K562 (cell line): ENCODE data around the gene DELE1. TPM values are rescaled to one million over a fixed set of nuclear protein-coding genes. Genes with fewer than 3 reads are reported as not detected.

Experiments
- CCNT2 ChIP-seq: IDR thresholded peaks from 2 replicates; pipeline ENCODE4 v1.6.1; 2011; ENCODE audit warnings: borderline replicate concordance, low read depth, mild to moderate bottlenecking, moderate library complexity, mixed read lengths, low read length; ENCODE audit not compliant: insufficient read length; ENCODE audit errors: extremely low read depth
- E2F3 ChIP-seq: fragments of 250-450 bp; sonication (Bioruptor Pico); IDR thresholded peaks from 2 replicates; pipeline ENCODE4 v1.4.0; 2020; ENCODE audit warnings: mild to moderate bottlenecking
- FOXK2 ChIP-seq, 2 experiments: fragments of 450-650 bp; IDR thresholded peaks in 1 of 2; conservative IDR thresholded peaks in 1 of 2; 2 replicates each; pipeline ENCODE4 v1.6.1; 2016; ENCODE audit warnings: low read depth in 2 of 2, mild to moderate bottlenecking in 1 of 2
- HCFC1 ChIP-seq: IDR thresholded peaks from 2 replicates; pipeline ENCODE4 v1.6.1; 2012; ENCODE audit warnings: low read depth, low read length, improper control_type of control experiment
- KLF6 ChIP-seq: fragments of 250-450 bp; sonication (Bioruptor Pico); IDR thresholded peaks from 2 replicates; pipeline ENCODE4 v1.4.0; 2020; ENCODE audit warnings: mild to moderate bottlenecking, moderate library complexity, borderline replicate concordance
- LARP7 ChIP-seq: fragments of 450-650 bp; IDR thresholded peaks from 2 replicates; pipeline ENCODE4 v1.6.1; 2016
- MCM2 ChIP-seq: fragments of 450-650 bp; IDR thresholded peaks from 2 replicates; pipeline ENCODE4 v1.6.1; 2017; ENCODE audit warnings: low read depth, mild to moderate bottlenecking
- NR4A1 ChIP-seq, 2 experiments: fragments of 250-450 bp in 1 of 2; fragments of 450-650 bp in 1 of 2; sonication (Bioruptor Pico) in 1 of 2; IDR thresholded peaks; 2 replicates each; pipeline versions ENCODE4 v1.4.0 to v1.6.1; 2016 to 2020; ENCODE audit warnings: mild to moderate bottlenecking in 2 of 2, missing compliant biosample characterization in 1 of 2, missing genetic modification characterization in 1 of 2, moderate library complexity in 1 of 2
- PKNOX1 ChIP-seq: fragments of 450-650 bp; IDR thresholded peaks from 2 replicates; pipeline ENCODE4 v1.6.1; 2016
- RBM39 ChIP-seq: fragments of 200-400 bp; formaldehyde crosslinking; optimal IDR thresholded peaks from 2 replicates; pipeline ENCODE3; 2018; ENCODE audit warnings: low read depth, low read length
- SMC3 ChIP-seq: conservative IDR thresholded peaks from 2 replicates; pipeline ENCODE4 v1.6.1; 2011; ENCODE audit warnings: low read depth, low read length, improper control_type of control experiment; ENCODE audit not compliant: insufficient read depth
- SREBF1 ChIP-seq: fragments of 150-350 bp; IDR thresholded peaks from 2 replicates; pipeline ENCODE4 v1.6.1; 2014; ENCODE audit warnings: antibody characterized with exemption, low read depth, low read length, borderline replicate concordance
- SRSF3 ChIP-seq: fragments of 200-400 bp; formaldehyde crosslinking; IDR thresholded peaks from 2 replicates; pipeline ENCODE4 v1.6.1; 2016; ENCODE audit warnings: mild to moderate bottlenecking, low read length, moderate library complexity; ENCODE audit not compliant: insufficient read depth
- TAF1 ChIP-seq: IDR thresholded peaks from 2 replicates; pipeline ENCODE4 v1.6.1; 2011; ENCODE audit warnings: mild to moderate bottlenecking, low read length, moderate library complexity; ENCODE audit not compliant: insufficient read depth, control insufficient read depth, severe bottlenecking; ENCODE audit errors: extremely low read depth
- TRIM28 ChIP-seq: fragments of 450-650 bp; IDR thresholded peaks from 2 replicates; pipeline ENCODE4 v1.6.1; 2017
- U2AF2 ChIP-seq: fragments of 200-400 bp; formaldehyde crosslinking; optimal IDR thresholded peaks from 2 replicates; pipeline ENCODE3; 2017; ENCODE audit warnings: low read depth, mild to moderate bottlenecking, low read length
- ZBTB2 ChIP-seq: fragments of 450-650 bp; IDR thresholded peaks from 2 replicates; pipeline ENCODE4 v1.6.1; 2016; ENCODE audit warnings: antibody characterized with exemption
- ZBTB8A ChIP-seq: fragments of 450-650 bp; IDR thresholded peaks from 2 replicates; pipeline ENCODE4 v1.6.1; 2018; ENCODE audit warnings: mild to moderate bottlenecking, moderate library complexity; ENCODE audit not compliant: partially characterized antibody
- ZEB2 ChIP-seq: fragments of 450-650 bp; IDR thresholded peaks from 2 replicates; pipeline ENCODE4 v1.6.1; 2016
- ZNF24 ChIP-seq: fragments of 450-650 bp; IDR thresholded peaks from 2 replicates; pipeline ENCODE4 v1.6.1; 2016
- ZNF408 ChIP-seq: fragments of 250-450 bp; sonication (Bioruptor Pico); IDR thresholded peaks from 2 replicates; pipeline ENCODE4 v1.4.0; 2020; ENCODE audit warnings: low read depth, mild to moderate bottlenecking, moderate library complexity
- ZNF740 ChIP-seq, 3 experiments: fragments of 200-800 bp in 1 of 3; sonication (Bioruptor generic) in 1 of 3; sonication (generic) in 1 of 3; formaldehyde crosslinking in 1 of 3; IDR thresholded peaks; 2 replicates each; pipeline versions ENCODE4 v1.6.1 to v1.8.0; 2016 to 2022; ENCODE audit warnings: mild to moderate bottlenecking in 2 of 3, missing compliant biosample characterization in 2 of 3, missing genetic modification characterization in 2 of 3, missing genetic modification reagents in 1 of 3
- polyA plus RNA-seq, 8 experiments: library from polyadenylated mRNA; depleted of rRNA in 4 of 8; stranded (reverse) in 5 of 8; unstranded in 3 of 8; fragments of >200 nt; fragmentation: Nextera tagmentation in 2 of 8; fragmentation: Illumina TruSeq in 1 of 8; extraction: Ambion mirVana in 2 of 8; extraction: Trizol in 1 of 8; gene quantifications; 2 replicates each; pipeline versions ENCODE4 v1.2.1 to v1.2.3, GENCODE V29; 2011 to 2014; ENCODE audit warnings: inconsistent platforms in 1 of 8, missing spikeins in 1 of 8
- total RNA-seq, 7 experiments: library from RNA; depleted of rRNA in 6 of 7; stranded (reverse); fragments of >200 nt in 6 of 7; fragmentation: Illumina TruSeq in 2 of 7; extraction: Trizol in 2 of 7; gene quantifications; 2 replicates each; pipeline versions ENCODE4 v1.2.1 to v1.2.3, GENCODE V29; 2011 to 2021; ENCODE audit warnings: low replicate concordance in 1 of 7
- TF ChIP-seq, protein P1 (sequence below): IDR thresholded peaks from 2 replicates; pipeline ENCODE4 v1.6.1; 2016; ENCODE audit warnings: missing genetic modification characterization, missing compliant biosample characterization

The DELE1 gene
- total and polyA plus RNA-seq, 9 of the 15 experiments (the other 6 are each of a cell fraction or from before 2014, with no cell fraction given): 16.6 to 74.4 (median 49.8) TPM

DNA sequence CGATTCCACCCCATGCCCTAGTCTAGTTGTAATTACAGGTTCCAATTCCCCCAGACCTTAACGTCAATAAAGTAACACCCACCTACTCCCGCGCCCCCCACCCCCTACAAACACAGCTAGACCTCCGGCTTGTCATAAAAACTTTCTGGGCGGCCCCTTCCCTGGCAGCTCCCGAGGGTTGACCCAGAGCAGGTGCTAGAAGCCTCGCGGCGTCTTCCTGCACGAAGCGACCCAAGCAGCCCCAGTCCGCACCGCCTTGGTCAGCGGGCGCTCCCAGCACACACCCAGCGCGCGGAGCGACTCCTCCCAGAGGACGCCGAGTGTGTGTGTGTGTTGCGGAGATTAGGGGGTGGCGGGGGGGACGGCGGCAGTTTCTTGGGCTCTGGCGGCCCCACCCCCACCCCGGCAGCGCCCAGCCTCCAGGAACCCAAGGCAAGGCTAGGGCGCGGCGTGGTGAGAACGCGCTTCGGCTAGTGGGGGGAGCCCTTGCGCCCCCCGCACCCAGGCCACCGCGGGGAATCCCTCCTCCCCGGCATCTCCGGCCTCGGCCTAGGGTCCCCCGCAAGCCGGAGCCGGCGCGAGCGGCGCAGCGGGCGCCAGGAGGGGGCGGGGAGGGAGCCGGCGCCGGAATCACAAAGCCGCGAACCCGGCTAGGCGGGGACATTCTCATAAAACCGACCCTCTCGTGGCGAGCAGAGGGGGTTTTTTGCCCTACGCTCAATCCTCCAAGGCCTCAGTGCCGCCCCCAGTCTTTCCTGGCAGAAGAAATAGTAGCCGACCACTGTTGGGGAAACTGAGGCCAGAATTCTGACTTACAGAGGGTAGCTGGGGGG lies 47.7 kb upstream of the DELE1 start (continued):
- TF ChIP-seq ZNF740 (CRISPR knock-in tag; IDR thresholded peaks at IDR 0.05): peak; percentile 78; the same call in 1 of the 2 replicates
- peak in 1 of 2 experiments; percentile 45; a peak in 1 of 4 replicates for TF ChIP-seq ZNF740 (tag; IDR thresholded peaks at IDR 0.05)
- TF ChIP-seq SREBF1: no peak
- no peak for TF ChIP-seq KLF6
- no peak for TF ChIP-seq ZNF408 (CRISPR knock-in tag)
- TF ChIP-seq ZEB2: no peak
- TF ChIP-seq ZBTB8A: no peak
- no peak for TF ChIP-seq MCM2
- TF ChIP-seq SRSF3: no peak
- no peak for TF ChIP-seq NR4A1 (CRISPR knock-in tag; IDR thresholded peaks at IDR 0.05)
- no peak for TF ChIP-seq NR4A1 (tag; IDR thresholded peaks at IDR 0.05)
- no peak for TF ChIP-seq LARP7
- no peak for TF ChIP-seq U2AF2
- TF ChIP-seq E2F3: no peak
- TF ChIP-seq SMC3: no peak
- TF ChIP-seq ZNF24: no peak
- TF ChIP-seq FOXK2 (conservative IDR thresholded peaks at IDR 0.05 in 1 of 2, IDR thresholded peaks at IDR 0.05 in 1 of 2; ENCODE audit: low read depth in 2 of 2): no peak
- no peak for TF ChIP-seq PKNOX1
- no peak for TF ChIP-seq TRIM28
- no peak for TF ChIP-seq HCFC1
- TF ChIP-seq, protein P1, sequence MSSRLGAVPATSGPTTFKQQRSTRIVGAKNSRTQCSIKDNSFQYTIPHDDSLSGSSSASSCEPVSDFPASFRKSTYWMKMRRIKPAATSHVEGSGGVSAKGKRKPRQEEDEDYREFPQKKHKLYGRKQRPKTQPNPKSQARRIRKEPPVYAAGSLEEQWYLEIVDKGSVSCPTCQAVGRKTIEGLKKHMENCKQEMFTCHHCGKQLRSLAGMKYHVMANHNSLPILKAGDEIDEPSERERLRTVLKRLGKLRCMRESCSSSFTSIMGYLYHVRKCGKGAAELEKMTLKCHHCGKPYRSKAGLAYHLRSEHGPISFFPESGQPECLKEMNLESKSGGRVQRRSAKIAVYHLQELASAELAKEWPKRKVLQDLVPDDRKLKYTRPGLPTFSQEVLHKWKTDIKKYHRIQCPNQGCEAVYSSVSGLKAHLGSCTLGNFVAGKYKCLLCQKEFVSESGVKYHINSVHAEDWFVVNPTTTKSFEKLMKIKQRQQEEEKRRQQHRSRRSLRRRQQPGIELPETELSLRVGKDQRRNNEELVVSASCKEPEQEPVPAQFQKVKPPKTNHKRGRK (tag): no peak
- peak; percentile 30 for TF ChIP-seq TAF1
- peak; percentile 84 for TF ChIP-seq CCNT2
- TF ChIP-seq ZBTB2: 0 out of 2 replicates have a peak, but pooled peaks have one; percentile 12
- TF ChIP-seq RBM39: no peak
